HCT116 (cell line): Measurements from ENCODE around the gene SPCS2.

Experiments used
- REST ChIP-seq: IDR thresholded peaks from 2 replicates; pipeline ENCODE4 v1.6.1; 2012; ENCODE audit warnings: low read depth
- TCF7L2 ChIP-seq: IDR thresholded peaks from 2 replicates; pipeline ENCODE4 v1.7.0; 2011; ENCODE audit warnings: borderline replicate concordance, inconsistent platforms; ENCODE audit not compliant: insufficient read depth, insufficient read length; ENCODE audit errors: extremely low read depth
- TF ChIP-seq, protein P1 (sequence below), 3 experiments: fragments of 200-600 bp in 1 of 3; sonication (generic) in 1 of 3; IDR thresholded peaks in 2 of 3; conservative IDR thresholded peaks in 1 of 3; 2 replicates each; pipeline ENCODE4 v1.5.1; 2012 to 2017; ENCODE audit warnings: low read depth in 2 of 3, low read length in 2 of 3, antibody characterized with exemption in 1 of 3, borderline replicate concordance in 1 of 3, control low read depth in 1 of 3, mild to moderate bottlenecking in 1 of 3, mixed read lengths in 1 of 3, mixed run types in 1 of 3, moderate library complexity in 1 of 3; ENCODE audit not compliant: insufficient read depth in 1 of 3

DNA sequence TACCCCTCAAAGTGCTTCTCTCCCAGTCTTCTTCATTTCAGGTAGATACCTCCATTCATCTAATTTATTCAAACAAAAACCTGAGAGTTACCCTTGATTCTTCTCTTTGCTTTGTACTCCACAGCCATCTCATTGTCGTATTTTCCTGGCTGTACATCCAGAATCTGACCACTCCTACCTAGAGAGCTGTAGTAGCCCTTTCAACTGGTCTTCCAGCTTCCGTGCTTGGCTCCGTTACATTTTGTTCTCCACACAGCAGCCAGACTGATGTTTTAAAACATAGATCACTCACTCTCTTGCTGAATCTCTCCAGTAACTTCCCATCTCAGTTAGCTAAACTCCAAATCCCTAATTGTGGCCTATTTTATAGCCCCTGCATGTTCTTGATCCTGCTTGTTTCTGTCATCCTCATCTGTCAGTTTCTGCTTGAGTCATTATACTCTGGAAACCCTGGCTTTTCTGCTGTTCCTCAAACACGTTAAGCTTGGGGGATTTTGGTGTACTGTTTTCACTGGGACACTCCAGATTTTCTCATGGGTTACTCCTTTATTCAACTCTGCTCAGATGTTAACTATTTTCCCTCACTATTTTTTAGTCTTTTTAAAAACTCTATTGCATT, 7.4 kb downstream of the SPCS2 start:
- no peak for TF ChIP-seq TCF7L2
- TF ChIP-seq, protein P1, sequence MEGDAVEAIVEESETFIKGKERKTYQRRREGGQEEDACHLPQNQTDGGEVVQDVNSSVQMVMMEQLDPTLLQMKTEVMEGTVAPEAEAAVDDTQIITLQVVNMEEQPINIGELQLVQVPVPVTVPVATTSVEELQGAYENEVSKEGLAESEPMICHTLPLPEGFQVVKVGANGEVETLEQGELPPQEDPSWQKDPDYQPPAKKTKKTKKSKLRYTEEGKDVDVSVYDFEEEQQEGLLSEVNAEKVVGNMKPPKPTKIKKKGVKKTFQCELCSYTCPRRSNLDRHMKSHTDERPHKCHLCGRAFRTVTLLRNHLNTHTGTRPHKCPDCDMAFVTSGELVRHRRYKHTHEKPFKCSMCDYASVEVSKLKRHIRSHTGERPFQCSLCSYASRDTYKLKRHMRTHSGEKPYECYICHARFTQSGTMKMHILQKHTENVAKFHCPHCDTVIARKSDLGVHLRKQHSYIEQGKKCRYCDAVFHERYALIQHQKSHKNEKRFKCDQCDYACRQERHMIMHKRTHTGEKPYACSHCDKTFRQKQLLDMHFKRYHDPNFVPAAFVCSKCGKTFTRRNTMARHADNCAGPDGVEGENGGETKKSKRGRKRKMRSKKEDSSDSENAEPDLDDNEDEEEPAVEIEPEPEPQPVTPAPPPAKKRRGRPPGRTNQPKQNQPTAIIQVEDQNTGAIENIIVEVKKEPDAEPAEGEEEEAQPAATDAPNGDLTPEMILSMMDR (IDR thresholded peaks at IDR 0.05 in 2 of 3, conservative IDR thresholded peaks at IDR 0.05 in 1 of 3; ENCODE audit: borderline replicate concordance in 1 of 3, insufficient read depth in 1 of 3, low read depth in 2 of 3, low read length in 2 of 3) = no peak
- no peak for TF ChIP-seq REST
